ENCODE measurements around the gene TIMP3.

Gene TIMP3

GRCh38 chr22:32904044-32904443 lies 102.5 kb downstream of the TIMP3 start:
- DNase-seq (ENCODE audit: low spot score), result no peak
- TF ChIP-seq CTCF (IDR thresholded peaks at IDR 0.05; ENCODE audit: extremely low read depth, missing control alignments), result no peak

DNA sequence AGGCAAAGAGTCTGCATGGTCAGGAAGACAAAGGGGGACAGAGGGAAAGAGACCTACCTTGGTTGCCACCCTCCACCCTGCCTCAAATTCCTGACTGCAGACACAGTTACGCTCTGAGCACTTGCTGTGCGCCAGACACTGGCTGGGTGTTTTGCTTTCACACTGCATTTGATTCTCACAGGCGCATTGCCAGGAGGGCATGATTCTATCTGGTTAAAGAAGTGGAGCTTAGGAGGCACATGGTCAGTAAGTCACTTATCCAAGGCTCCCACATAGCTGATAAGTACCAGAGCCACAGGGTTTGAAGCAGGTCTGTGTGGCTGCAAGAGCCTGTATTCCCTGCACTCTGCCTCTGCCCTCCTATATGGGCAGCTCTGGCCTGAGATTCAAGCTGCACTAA lies 103.9 kb downstream of the TIMP3 start:
- no peak for DNase-seq (ENCODE audit: low spot score)
- no peak for TF ChIP-seq CTCF (IDR thresholded peaks at IDR 0.05; ENCODE audit: extremely low read depth, missing control alignments)

DNA sequence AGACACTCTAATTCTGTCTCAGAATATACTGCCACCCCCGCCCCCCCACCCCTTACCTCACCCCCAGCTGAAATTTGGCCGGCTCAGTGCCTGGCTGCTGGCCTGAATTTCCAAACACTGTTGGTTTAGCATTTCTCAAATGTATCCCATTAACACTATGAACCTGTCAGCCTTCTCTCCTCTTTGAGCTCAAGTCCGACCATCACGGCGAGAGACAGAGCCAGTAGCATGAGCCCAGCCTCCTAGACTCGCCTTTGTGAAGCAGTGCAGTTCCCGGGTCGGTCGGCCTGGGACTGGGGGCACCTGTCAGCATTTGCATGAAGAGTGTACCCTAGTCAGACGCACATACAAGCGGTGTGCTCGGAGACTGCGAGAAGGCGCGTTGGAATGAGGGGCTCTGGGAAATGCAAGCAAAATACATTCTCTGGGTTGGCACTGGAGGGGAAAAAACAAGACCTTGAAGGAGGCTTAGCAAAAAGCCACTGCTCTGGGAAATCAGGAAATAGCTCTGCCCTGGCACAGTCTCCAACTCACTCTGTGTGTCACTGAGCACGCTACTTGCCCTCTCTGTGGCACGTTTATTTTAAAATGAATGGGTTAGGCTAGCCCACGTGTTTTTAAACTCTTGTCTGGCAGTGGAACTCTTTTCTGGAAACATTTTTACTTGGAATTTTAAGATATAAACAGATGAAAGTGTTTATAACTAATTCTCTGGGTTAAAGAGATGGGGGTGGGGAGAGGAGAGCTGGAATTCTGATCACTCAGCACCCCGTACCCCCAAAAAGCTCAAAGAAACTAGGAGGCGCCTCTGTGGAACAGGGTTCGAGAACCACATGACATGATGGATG lies 108.3 kb downstream of the TIMP3 start:
- no peak for DNase-seq (ENCODE audit: low spot score)
- TF ChIP-seq CTCF (IDR thresholded peaks at IDR 0.05; ENCODE audit: extremely low read depth, missing control alignments), result no peak

DNA sequence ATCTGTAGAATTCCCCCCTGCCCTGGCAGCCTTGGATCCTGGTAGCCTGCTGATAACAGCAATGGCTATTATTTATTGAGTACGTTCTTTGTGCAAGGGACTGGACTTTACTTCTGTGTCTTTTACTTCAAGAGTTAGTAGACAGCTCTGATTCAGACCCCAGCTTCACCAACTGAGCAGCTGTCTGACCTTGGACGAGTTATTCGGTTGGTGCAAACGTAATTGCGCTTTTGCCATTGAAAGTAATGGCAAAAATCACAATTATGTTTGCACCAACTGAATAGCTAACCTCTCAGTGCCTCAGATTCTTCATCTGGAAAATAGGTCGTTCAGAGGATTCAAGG lies 108.9 kb downstream of the TIMP3 start:
- no peak for DNase-seq (ENCODE audit: low spot score)
- TF ChIP-seq CTCF (IDR thresholded peaks at IDR 0.05; ENCODE audit: extremely low read depth, missing control alignments), result no peak

- DNase-seq (ENCODE audit: low spot score), result no peak
- TF ChIP-seq CTCF (IDR thresholded peaks at IDR 0.05; ENCODE audit: extremely low read depth, missing control alignments), result no peak
Measured at GRCh38 chr22:32911503-32911902, 110.0 kb downstream of the TIMP3 start.

Data from GM20000 (cell line).